ENCODE results near the gene MAST4. TPM values are rescaled to one million over a fixed set of nuclear protein-coding genes. Genes with fewer than 3 reads are reported as not detected.

Gene MAST4
- total and polyA plus RNA-seq, 2 of the 8 experiments (the other 6 are each of a cell fraction or from before 2014, with no cell fraction given), result 1.5 to 2.6 TPM

DNA sequence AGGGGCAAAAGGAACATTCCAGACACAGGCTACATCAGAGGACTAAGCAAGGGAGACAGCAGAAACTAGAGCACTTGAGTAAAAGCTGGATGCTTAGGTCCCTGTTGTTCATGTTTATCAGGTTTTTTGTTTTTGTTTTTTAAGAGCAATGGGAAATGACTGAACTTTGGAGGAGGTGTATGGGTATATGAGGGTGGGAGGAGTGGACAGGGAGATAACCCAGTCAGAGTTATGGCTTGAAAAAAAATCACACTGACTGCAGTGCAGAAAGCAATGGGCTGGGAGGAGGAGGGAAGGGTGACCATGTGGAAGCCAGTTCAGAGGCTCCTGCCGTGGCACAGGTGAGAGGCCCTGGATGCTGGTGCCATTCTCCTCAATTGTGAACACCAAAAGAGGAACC is 522.8 kb downstream of the MAST4 start:
- Histone ChIP-seq H4K8ac (ENCODE audit: extremely low read depth, insufficient read depth, low read length) (no peak overlapping the region), H3K27ac (ENCODE audit: low read depth, low read length) (no peak overlapping the region), H2BK15ac (ENCODE audit: low read length) (no peak overlapping the region), H3K9me3 (ENCODE audit: insufficient read depth in 2 of 2, low read depth in 1 of 2, low read length in 1 of 2) (no peaks in the 10 kb centered on the region), H3K4me3 (ENCODE audit: extremely low read depth in 1 of 4, insufficient read depth in 2 of 4, low read depth in 3 of 4, low read length in 4 of 4) (no peak overlapping the region), H3K36me3 (ENCODE audit: control insufficient read depth in 2 of 4, insufficient read depth in 4 of 4, low read length in 3 of 4) (no peaks in the 10 kb centered on the region), H4K91ac (replicated peaks; ENCODE audit: insufficient read length, low read length) (no peak overlapping the region), H3K4me2 (ENCODE audit: insufficient read depth in 1 of 2, low read depth in 2 of 2, low read length in 2 of 2) (no peak overlapping the region), H3K9ac (replicated peaks in 1 of 4; ENCODE audit: extremely low read depth in 1 of 4, low read depth in 3 of 4, low read length in 3 of 4) (no peak overlapping the region), H4K20me1 (replicated peaks in 1 of 2; ENCODE audit: control insufficient read depth in 1 of 2, insufficient read depth in 2 of 2, low read length in 2 of 2) (no peaks in the 10 kb centered on the region), H2BK5ac (ENCODE audit: low read depth, low read length) (no peak overlapping the region), H3K14ac (ENCODE audit: insufficient read length) (no peak overlapping the region), H2BK120ac (replicated peaks; ENCODE audit: low read depth, low read length) (no peak overlapping the region), H3K23ac (ENCODE audit: insufficient read length) (no peak overlapping the region), H3K56ac (replicated peaks; ENCODE audit: insufficient read length, low read depth, low read length) (no peak overlapping the region), H2AK5ac (ENCODE audit: low read depth, low read length) (no peak overlapping the region), H3K79me1 (ENCODE audit: low read depth, low read length) (no peaks in the 10 kb centered on the region; the same call in 1 of the 2 replicates), H2BK12ac (ENCODE audit: low read depth, low read length) (no peak overlapping the region), H3K4ac (replicated peaks; ENCODE audit: insufficient read length, low read depth, low read length) (no peak overlapping the region), H3K27me3 (replicated peaks in 1 of 4; ENCODE audit: control insufficient read depth in 3 of 4, extremely low read depth in 1 of 4, insufficient read depth in 3 of 4, low read length in 3 of 4) (no peaks in the 10 kb centered on the region), H4K5ac (ENCODE audit: insufficient read length, low read depth, low read length) (no peak overlapping the region), H3K23me2 (ENCODE audit: low read depth, low read length) (no peaks in the 10 kb centered on the region), H3K4me1 (replicated peaks in 1 of 4; ENCODE audit: control insufficient read depth in 3 of 4, insufficient read depth in 4 of 4, low read length in 3 of 4) (no peaks in the 10 kb centered on the region), H3K79me2 (ENCODE audit: control insufficient read depth in 1 of 2, insufficient read depth in 2 of 2, low read length in 2 of 2) (no peaks in the 10 kb centered on the region), H2AFZ (ENCODE audit: low read length) (no peak overlapping the region), H3K18ac (ENCODE audit: extremely low read depth, low read length) (no peak overlapping the region), H2BK20ac (ENCODE audit: low read length) (no peak overlapping the region)
- ChIA-PET POLR2A (ENCODE audit: partially characterized antibody) (no interaction called here), CTCF (ENCODE audit: partially characterized antibody) (interaction anchor here (1.0 kb wide), 1 partner anchor 12 kb away, joined by 3 read pairs; no protein-coding TSS in a partner anchor)
- TF ChIP-seq, protein P1, sequence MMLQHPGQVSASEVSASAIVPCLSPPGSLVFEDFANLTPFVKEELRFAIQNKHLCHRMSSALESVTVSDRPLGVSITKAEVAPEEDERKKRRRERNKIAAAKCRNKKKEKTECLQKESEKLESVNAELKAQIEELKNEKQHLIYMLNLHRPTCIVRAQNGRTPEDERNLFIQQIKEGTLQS (IDR thresholded peaks at IDR 0.05; ENCODE audit: insufficient read depth, low read depth, low read length), result no peak
- TF ChIP-seq, protein P2, sequence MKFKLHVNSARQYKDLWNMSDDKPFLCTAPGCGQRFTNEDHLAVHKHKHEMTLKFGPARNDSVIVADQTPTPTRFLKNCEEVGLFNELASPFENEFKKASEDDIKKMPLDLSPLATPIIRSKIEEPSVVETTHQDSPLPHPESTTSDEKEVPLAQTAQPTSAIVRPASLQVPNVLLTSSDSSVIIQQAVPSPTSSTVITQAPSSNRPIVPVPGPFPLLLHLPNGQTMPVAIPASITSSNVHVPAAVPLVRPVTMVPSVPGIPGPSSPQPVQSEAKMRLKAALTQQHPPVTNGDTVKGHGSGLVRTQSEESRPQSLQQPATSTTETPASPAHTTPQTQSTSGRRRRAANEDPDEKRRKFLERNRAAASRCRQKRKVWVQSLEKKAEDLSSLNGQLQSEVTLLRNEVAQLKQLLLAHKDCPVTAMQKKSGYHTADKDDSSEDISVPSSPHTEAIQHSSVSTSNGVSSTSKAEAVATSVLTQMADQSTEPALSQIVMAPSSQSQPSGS (IDR thresholded peaks at IDR 0.05; ENCODE audit: low read length), result no peak
- FAIRE-seq (no peak), DNase-seq (ENCODE audit: low read depth in 1 of 2, low spot score in 2 of 2) (no peak)
- 100% methylated on average over 1 of the region's 1 CpG; no CpG with 5 or more reads in 1 of the 2 experiments for WGBS, 2 experiments (ENCODE audit: extremely low coverage in 1 of 2, insufficient coverage in 1 of 2, insufficient read length in 1 of 2, insufficient replicate concordance in 2 of 2, low coverage in 1 of 2, low lambda C conversion rate in 2 of 2, missing lambda C conversion rate in 1 of 2)

All from H1 (cell line).